Uterus (tissue), 4 donors: Measurements from ENCODE around the gene NDUFS2. TPM values are rescaled to one million over a fixed set of nuclear protein-coding genes. Genes with fewer than 3 reads are reported as not detected.
A peak's percentile ranks its signal among the peaks of the same experiment; 100 is the strongest.

ENCODE experiments used
- DNase-seq, 2 donors: peaks; one replicate each; pipeline ENCODE4 v3.0.0-alpha.2; 2019 to 2020
- H3K27ac ChIP-seq, 2 donors: fragments of 200-600 bp; sonication (generic); 1 replicate in 1 of 2; 2 replicates in 1 of 2; pipeline ENCODE4 v1.5.1; 2016 to 2018
- H3K27me3 ChIP-seq, 2 donors: fragments of 200-600 bp; sonication (generic); one replicate each; pipeline ENCODE4 v1.5.1; 2018 to 2019; ENCODE audit warnings: control low read depth in 1 of 2
- H3K36me3 ChIP-seq, 2 donors: fragments of 200-600 bp; sonication (generic); one replicate each; pipeline ENCODE4 v1.5.1; 2019; ENCODE audit warnings: control low read depth in 1 of 2
- H3K4me1 ChIP-seq, 2 donors: fragments of 200-600 bp; sonication (generic); one replicate each; pipeline ENCODE4 v1.5.1; 2018 to 2019; ENCODE audit warnings: control low read depth in 1 of 2
- H3K4me3 ChIP-seq, 2 donors: fragments of 200-600 bp; sonication (generic); 1 replicate in 1 of 2; 2 replicates in 1 of 2; pipeline ENCODE4 v1.5.1; 2018 to 2019; ENCODE audit warnings: mild to moderate bottlenecking in 1 of 2
- H3K9me3 ChIP-seq, 2 donors: fragments of 200-600 bp; sonication (generic); one replicate each; pipeline ENCODE4 v1.5.1; 2019; ENCODE audit warnings: control low read depth in 1 of 2
- POLR2A ChIP-seq, 2 donors: fragments of 450-650 bp; IDR thresholded peaks; one replicate each; pipeline ENCODE4 v1.6.1; 2016; ENCODE audit warnings: antibody characterized with exemption in 2 of 2, mild to moderate bottlenecking in 1 of 2, moderate library complexity in 1 of 2
- intact Hi-C: fragments of 100-400 bp; cut with DNase I; formaldehyde crosslinking; loops from one replicate; pipeline ENCODE4 v1.15.1; 2023; ENCODE audit warnings: low total_unique reads
- total RNA-seq, 4 donors: library from RNA; depleted of rRNA in 3 of 4; stranded (reverse); fragments of >200 nt in 3 of 4; gene quantifications; one replicate each; pipeline versions ENCODE4 v1.1.0 to v1.2.4, GENCODE V29; 2014 to 2023
- TF ChIP-seq, protein P1 (sequence below), 4 experiments: fragments of 200-600 bp in 2 of 4; fragments of 450-650 bp in 2 of 4; sonication (generic) in 2 of 4; IDR thresholded peaks; one replicate each; pipeline ENCODE4 v1.5.1; 2016 to 2019; ENCODE audit warnings: antibody characterized with exemption in 4 of 4, mild to moderate bottlenecking in 2 of 4, moderate library complexity in 1 of 4
- donor health status: DM: yes; HTN: yes; CAD: no.

Gene NDUFS2
- total RNA-seq, 4 donors from 2014 or later = 43.8 to 107 (median 93.9) TPM

GRCh38 chr1:161172776-161173376 lies 29.3 kb upstream of the NDUFS2 start:
- peaks cover 0 to 18% of the 10 kb centered on the region in 2 donors for H3K4me1 ChIP-seq
- peak overlapping the region; percentile 12 to 32 for H3K27ac ChIP-seq
- intact Hi-C loops = no loop called here
- peak in 1 of 2 donors; percentile 43 for DNase-seq
- no peaks in the 10 kb centered on the region for H3K9me3 ChIP-seq
- TF ChIP-seq, protein P1, sequence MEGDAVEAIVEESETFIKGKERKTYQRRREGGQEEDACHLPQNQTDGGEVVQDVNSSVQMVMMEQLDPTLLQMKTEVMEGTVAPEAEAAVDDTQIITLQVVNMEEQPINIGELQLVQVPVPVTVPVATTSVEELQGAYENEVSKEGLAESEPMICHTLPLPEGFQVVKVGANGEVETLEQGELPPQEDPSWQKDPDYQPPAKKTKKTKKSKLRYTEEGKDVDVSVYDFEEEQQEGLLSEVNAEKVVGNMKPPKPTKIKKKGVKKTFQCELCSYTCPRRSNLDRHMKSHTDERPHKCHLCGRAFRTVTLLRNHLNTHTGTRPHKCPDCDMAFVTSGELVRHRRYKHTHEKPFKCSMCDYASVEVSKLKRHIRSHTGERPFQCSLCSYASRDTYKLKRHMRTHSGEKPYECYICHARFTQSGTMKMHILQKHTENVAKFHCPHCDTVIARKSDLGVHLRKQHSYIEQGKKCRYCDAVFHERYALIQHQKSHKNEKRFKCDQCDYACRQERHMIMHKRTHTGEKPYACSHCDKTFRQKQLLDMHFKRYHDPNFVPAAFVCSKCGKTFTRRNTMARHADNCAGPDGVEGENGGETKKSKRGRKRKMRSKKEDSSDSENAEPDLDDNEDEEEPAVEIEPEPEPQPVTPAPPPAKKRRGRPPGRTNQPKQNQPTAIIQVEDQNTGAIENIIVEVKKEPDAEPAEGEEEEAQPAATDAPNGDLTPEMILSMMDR (IDR thresholded peaks at IDR 0.05) = no peak
- no peak for TF ChIP-seq POLR2A (IDR thresholded peaks at IDR 0.05)
- no peak overlapping the region for H3K4me3 ChIP-seq
- H3K36me3 ChIP-seq = no peaks in the 10 kb centered on the region
- H3K27me3 ChIP-seq = no peaks in the 10 kb centered on the region

GRCh38 chr1:161173711-161174110 lies 28.5 kb upstream of the NDUFS2 start:
- no peaks in the 10 kb centered on the region for H3K36me3 ChIP-seq
- no peaks in the 10 kb centered on the region for H3K9me3 ChIP-seq
- H3K4me3 ChIP-seq = no peak overlapping the region
- no peak for DNase-seq
- no peaks in the 10 kb centered on the region for H3K27me3 ChIP-seq
- intact Hi-C loops = no loop called here
- H3K27ac ChIP-seq = peak overlapping the region; percentile 12 to 32
- H3K4me1 ChIP-seq = peaks cover 0 to 17% of the 10 kb centered on the region in 2 donors
- TF ChIP-seq POLR2A (IDR thresholded peaks at IDR 0.05) = no peak
- TF ChIP-seq, protein P1 (IDR thresholded peaks at IDR 0.05) = no peak

- Histone ChIP-seq H3K27ac (no peak overlapping the region), H3K4me1 (peaks cover 0 to 17% of the 10 kb centered on the region in 2 donors), H3K4me3 (no peak overlapping the region), H3K9me3 (no peaks in the 10 kb centered on the region), H3K36me3 (no peaks in the 10 kb centered on the region), H3K27me3 (no peaks in the 10 kb centered on the region)
- DNase-seq = no peak
- no peak for TF ChIP-seq POLR2A (IDR thresholded peaks at IDR 0.05)
- TF ChIP-seq, protein P1 (IDR thresholded peaks at IDR 0.05) = no peak
- intact Hi-C loops = no loop called here
These were observed 27.3 kb upstream of the NDUFS2 start for GRCh38 chr1:161174911-161175310.

DNA sequence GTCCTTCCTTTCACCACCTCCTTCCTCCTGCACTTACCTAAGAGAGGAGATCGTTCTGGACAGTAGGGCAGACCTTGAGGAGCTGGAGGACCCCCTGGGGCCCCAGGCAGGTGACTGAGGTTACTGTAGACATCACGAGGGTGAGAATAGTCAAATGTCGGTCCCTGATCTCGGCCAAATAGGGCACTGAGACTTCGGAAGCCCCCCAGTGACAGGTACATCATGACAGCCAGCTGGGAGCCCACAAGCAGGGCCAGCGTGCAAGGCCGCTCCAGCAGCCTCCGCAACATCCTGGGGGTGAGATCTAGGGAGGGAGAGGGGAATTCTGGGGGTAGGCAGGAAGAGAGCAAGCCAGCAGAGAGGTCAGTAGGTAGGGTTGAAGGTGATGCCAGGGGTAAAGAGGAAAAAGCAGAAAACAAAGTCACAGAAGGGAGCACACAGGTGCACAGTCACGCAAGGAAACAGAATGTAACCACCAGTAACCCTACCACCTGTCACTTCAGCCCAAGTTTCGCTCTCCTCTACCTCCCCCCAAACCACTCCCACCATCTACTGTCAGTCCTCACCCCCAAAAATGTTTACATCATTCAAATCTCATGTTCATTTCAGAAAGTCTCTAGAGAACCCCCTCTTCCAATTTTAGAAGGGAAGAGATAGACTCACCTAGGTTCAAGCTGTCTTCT lies 26.3 kb upstream of the NDUFS2 start:
- H3K36me3 ChIP-seq = no peaks in the 10 kb centered on the region
- peak overlapping the region; percentile 89 to 92 for H3K27ac ChIP-seq
- no peak for DNase-seq
- no peaks in the 10 kb centered on the region for H3K27me3 ChIP-seq
- intact Hi-C loops = no loop called here
- no peaks in the 10 kb centered on the region for H3K9me3 ChIP-seq
- TF ChIP-seq, protein P1 (IDR thresholded peaks at IDR 0.05) = no peak
- no peak for TF ChIP-seq POLR2A (IDR thresholded peaks at IDR 0.05)
- peaks cover 0 to 17% of the 10 kb centered on the region in 2 donors for H3K4me1 ChIP-seq
- H3K4me3 ChIP-seq = peak overlapping the region in 1 of 2 donors; percentile 64

- H3K4me3 ChIP-seq = peak overlapping the region; percentile 64 to 89
- TF ChIP-seq, protein P1 (IDR thresholded peaks at IDR 0.05) = no peak
- TF ChIP-seq POLR2A (IDR thresholded peaks at IDR 0.05) = no peak
- H3K4me1 ChIP-seq = peaks cover 0 to 17% of the 10 kb centered on the region in 2 donors
- H3K27ac ChIP-seq = peak overlapping the region; percentile 89 to 92
- no peak for DNase-seq
- H3K36me3 ChIP-seq = no peaks in the 10 kb centered on the region
- H3K9me3 ChIP-seq = no peaks in the 10 kb centered on the region
- H3K27me3 ChIP-seq = no peaks in the 10 kb centered on the region
- intact Hi-C loops = no loop called here
These were observed 25.6 kb upstream of the NDUFS2 start for GRCh38 chr1:161176468-161177111.
